Measurements from ENCODE around the gene ACOX3.
A peak's percentile ranks its signal among the peaks of the same experiment; 100 is the strongest.

Gene ACOX3

GRCh38 chr4:8372506-8372905, 68.0 kb downstream of the ACOX3 start:
- no peak for DNase-seq

- DNase-seq: no peak
These were observed 68.9 kb downstream of the ACOX3 start for GRCh38 chr4:8371596-8371995.

GRCh38 chr4:8370835-8371595, 69.5 kb downstream of the ACOX3 start:
- no peak for DNase-seq

- DNase-seq: no peak
These were observed 70.3 kb downstream of the ACOX3 start for GRCh38 chr4:8370106-8370787.

GRCh38 chr4:8369426-8370105, 71.0 kb downstream of the ACOX3 start:
- no peak for DNase-seq

GRCh38 chr4:8368998-8369397, 71.5 kb downstream of the ACOX3 start:
- no peak for DNase-seq

- DNase-seq: no peak
These were observed 72.5 kb downstream of the ACOX3 start for GRCh38 chr4:8368061-8368481.

GRCh38 chr4:8366601-8367000, 73.9 kb downstream of the ACOX3 start:
- no peak for DNase-seq

- no peak for DNase-seq
These were observed 74.6 kb downstream of the ACOX3 start for GRCh38 chr4:8365951-8366350.

- DNase-seq: no peak
These were observed 75.2 kb downstream of the ACOX3 start for GRCh38 chr4:8365353-8365752.

- no peak for DNase-seq
These were observed 75.6 kb downstream of the ACOX3 start for GRCh38 chr4:8364848-8365350.

GRCh38 chr4:8364141-8364540, 76.4 kb downstream of the ACOX3 start:
- DNase-seq: no peak

GRCh38 chr4:8362483-8362882, 78.0 kb downstream of the ACOX3 start:
- DNase-seq: no peak

GRCh38 chr4:8359193-8359592, 81.3 kb downstream of the ACOX3 start:
- no peak for DNase-seq

GRCh38 chr4:8356856-8357255, 83.7 kb downstream of the ACOX3 start:
- DNase-seq: no peak

GRCh38 chr4:8355864-8356565, 84.5 kb downstream of the ACOX3 start:
- peak; percentile 44 for DNase-seq

GRCh38 chr4:8355306-8355705, 85.2 kb downstream of the ACOX3 start:
- peak; percentile 12 for DNase-seq

GRCh38 chr4:8353912-8354453, 86.5 kb downstream of the ACOX3 start:
- peak; percentile 76 for DNase-seq

GRCh38 chr4:8353158-8353669, 87.3 kb downstream of the ACOX3 start:
- no peak for DNase-seq

- no peak for DNase-seq
These were observed 88.0 kb downstream of the ACOX3 start for GRCh38 chr4:8352368-8353157.

GRCh38 chr4:8351931-8352367, 88.6 kb downstream of the ACOX3 start:
- DNase-seq: no peak
